Left lung (tissue), 10 donors: Measurements from ENCODE around the gene PPP1R14B. TPM values are rescaled to one million over a fixed set of nuclear protein-coding genes. Genes with fewer than 3 reads are reported as not detected.

Experiments used
- ATAC-seq: fragments of 200-7000 bp; cut with Tn5 transposase; one replicate; pipeline ENCODE4 v1.9.1; 2020; ENCODE audit warnings: moderate library complexity
- DNase-seq, 4 donors: peaks; one replicate each; pipeline ENCODE4 v3.0.0-alpha.2; 2013 to 2020
- H3K27ac ChIP-seq, 2 donors: fragments of 200-600 bp; sonication (generic) in 1 of 2; one replicate each; pipeline versions ENCODE4 v1.5.0 to v1.8.0; 2020 to 2021
- H3K27me3 ChIP-seq, 2 donors: fragments of 200-600 bp; sonication (generic) in 1 of 2; one replicate each; pipeline versions ENCODE4 v1.5.0 to v1.8.0; 2020 to 2021
- H3K36me3 ChIP-seq, 2 donors: fragments of 200-600 bp; sonication (generic) in 1 of 2; one replicate each; pipeline versions ENCODE4 v1.5.0 to v1.8.0; 2020 to 2021
- H3K4me1 ChIP-seq, 2 donors: fragments of 200-600 bp; one replicate each; pipeline ENCODE4 v1.8.0; 2021
- H3K4me3 ChIP-seq, 2 donors: fragments of 200-600 bp; sonication (generic) in 1 of 2; one replicate each; pipeline versions ENCODE4 v1.5.0 to v1.8.0; 2020 to 2021; ENCODE audit warnings: mild to moderate bottlenecking in 1 of 2
- H3K9me3 ChIP-seq, 2 donors: fragments of 200-600 bp; sonication (generic) in 1 of 2; one replicate each; pipeline versions ENCODE4 v1.5.0 to v1.8.0; 2020 to 2021
- CTCF ChIP-seq, 2 donors: fragments of 200-600 bp; sonication (generic) in 1 of 2; IDR thresholded peaks; one replicate each; pipeline versions ENCODE4 v1.5.0 to v1.8.0; 2021; ENCODE audit warnings: antibody characterized with exemption in 2 of 2
- intact Hi-C, 2 donors: fragments of 100-400 bp; cut with DNase I; formaldehyde crosslinking; loops; one replicate each; pipeline versions ENCODE4 v1.11.2 to v1.14.2; 2022
- polyA plus RNA-seq, 6 donors: library from polyadenylated mRNA; unstranded; fragments of 120-200 nt; gene quantifications; one replicate each; pipeline ENCODE4 v1.2.1, GENCODE V29; 2013; ENCODE audit not compliant: insufficient read length in 6 of 6
- total RNA-seq, 2 donors: library from RNA; stranded (reverse); fragmentation: NEBNext Ultra II Directional; extraction: Animal tissue kit (Norgen Biotek cat#: 25700); gene quantifications; one replicate each; pipeline ENCODE4 v1.2.1, GENCODE V29; 2021
- donor health status: DM: no; HTN: yes; CAD: no.
- donor health status: DM: no; HTN: no; CAD: no.

The PPP1R14B gene
- total and polyA plus RNA-seq, 8 donors: 56.7 to 200 (median 83.4) TPM

- intact Hi-C loops: no loop called here
- Histone ChIP-seq H3K4me3 (peak within 1 kb of the TSS; percentile 65 to 76), H3K27ac (peak within 1 kb of the TSS; percentile 64 to 65), H3K36me3 (peaks cover 0 to 14% of the 10 kb centered on the region in 2 donors), H3K9me3 (no peaks in the 10 kb centered on the region), H3K27me3 (peaks cover 0 to 4% of the 10 kb centered on the region in 2 donors), H3K4me1 (peaks cover 22 to 78% of the 10 kb centered on the region in 2 donors)
- ATAC-seq: peak; percentile 68
- TF ChIP-seq CTCF (IDR thresholded peaks at IDR 0.05): no peak
- peak in 3 of 4 donors; percentile 73 to 93 (median 84) for DNase-seq
Observed at GRCh38 chr11:64233913-64234586, 12.7 kb downstream of the PPP1R14B start, which contains the start of gene VEGFB. Gene VEGFB (plus strand): TSS chr11:64234584. CDS start chr11:64234834, 250 bp downstream.

GRCh38 chr11:64232967-64233315, 13.8 kb downstream of the PPP1R14B start:
- H3K27me3 ChIP-seq: peaks cover 0 to 4% of the 10 kb centered on the region in 2 donors
- H3K4me1 ChIP-seq: peaks cover 25 to 78% of the 10 kb centered on the region in 2 donors
- no peak for TF ChIP-seq CTCF (IDR thresholded peaks at IDR 0.05)
- H3K9me3 ChIP-seq: no peaks in the 10 kb centered on the region
- no peak overlapping the region for H3K27ac ChIP-seq
- intact Hi-C loops: no loop called here
- ATAC-seq: no peak
- DNase-seq: no peak
- H3K36me3 ChIP-seq: peaks cover 0 to 3% of the 10 kb centered on the region in 2 donors
- H3K4me3 ChIP-seq: no peak overlapping the region

- Histone ChIP-seq H3K4me1 (peaks cover 27 to 78% of the 10 kb centered on the region in 2 donors), H3K36me3 (no peaks in the 10 kb centered on the region), H3K9me3 (no peaks in the 10 kb centered on the region), H3K27ac (no peak overlapping the region), H3K4me3 (no peak overlapping the region), H3K27me3 (peaks cover 0 to 4% of the 10 kb centered on the region in 2 donors)
- ATAC-seq (peak; percentile 1), DNase-seq (peak in 1 of 4 donors; percentile 70)
- no peak for TF ChIP-seq CTCF (IDR thresholded peaks at IDR 0.05)
- intact Hi-C loops: no loop called here
Observed at GRCh38 chr11:64232182-64232966, 14.4 kb downstream of the PPP1R14B start.

GRCh38 chr11:64231546-64231945, 15.2 kb downstream of the PPP1R14B start:
- Histone ChIP-seq H3K4me1 (peaks cover 34 to 78% of the 10 kb centered on the region in 2 donors), H3K27ac (no peak overlapping the region), H3K9me3 (no peaks in the 10 kb centered on the region), H3K27me3 (peaks cover 0 to 4% of the 10 kb centered on the region in 2 donors), H3K36me3 (no peaks in the 10 kb centered on the region), H3K4me3 (peak overlapping the region in 1 of 2 donors; percentile 84)
- DNase-seq (no peak), ATAC-seq (no peak)
- intact Hi-C loops: no loop called here
- no peak for TF ChIP-seq CTCF (IDR thresholded peaks at IDR 0.05)

GRCh38 chr11:64230985-64231365, 15.8 kb downstream of the PPP1R14B start:
- no peak for DNase-seq
- intact Hi-C loops: no loop called here
- H3K4me1 ChIP-seq: peaks cover 34 to 76% of the 10 kb centered on the region in 2 donors
- H3K9me3 ChIP-seq: no peaks in the 10 kb centered on the region
- ATAC-seq: no peak
- H3K27ac ChIP-seq: peak overlapping the region; percentile 91
- H3K27me3 ChIP-seq: peaks cover 0 to 4% of the 10 kb centered on the region in 2 donors
- H3K36me3 ChIP-seq: no peaks in the 10 kb centered on the region
- no peak for TF ChIP-seq CTCF (IDR thresholded peaks at IDR 0.05)
- peak overlapping the region; percentile 81 to 84 for H3K4me3 ChIP-seq
